IPS-11a (cell line): Measurements from ENCODE around the gene CRYGN.

Experiments
- H3K4me3 ChIP-seq: one replicate; pipeline ENCODE4 v1.5.1; 2013; ENCODE audit warnings: low read depth, low read length, control low read depth

The CRYGN gene

DNA sequence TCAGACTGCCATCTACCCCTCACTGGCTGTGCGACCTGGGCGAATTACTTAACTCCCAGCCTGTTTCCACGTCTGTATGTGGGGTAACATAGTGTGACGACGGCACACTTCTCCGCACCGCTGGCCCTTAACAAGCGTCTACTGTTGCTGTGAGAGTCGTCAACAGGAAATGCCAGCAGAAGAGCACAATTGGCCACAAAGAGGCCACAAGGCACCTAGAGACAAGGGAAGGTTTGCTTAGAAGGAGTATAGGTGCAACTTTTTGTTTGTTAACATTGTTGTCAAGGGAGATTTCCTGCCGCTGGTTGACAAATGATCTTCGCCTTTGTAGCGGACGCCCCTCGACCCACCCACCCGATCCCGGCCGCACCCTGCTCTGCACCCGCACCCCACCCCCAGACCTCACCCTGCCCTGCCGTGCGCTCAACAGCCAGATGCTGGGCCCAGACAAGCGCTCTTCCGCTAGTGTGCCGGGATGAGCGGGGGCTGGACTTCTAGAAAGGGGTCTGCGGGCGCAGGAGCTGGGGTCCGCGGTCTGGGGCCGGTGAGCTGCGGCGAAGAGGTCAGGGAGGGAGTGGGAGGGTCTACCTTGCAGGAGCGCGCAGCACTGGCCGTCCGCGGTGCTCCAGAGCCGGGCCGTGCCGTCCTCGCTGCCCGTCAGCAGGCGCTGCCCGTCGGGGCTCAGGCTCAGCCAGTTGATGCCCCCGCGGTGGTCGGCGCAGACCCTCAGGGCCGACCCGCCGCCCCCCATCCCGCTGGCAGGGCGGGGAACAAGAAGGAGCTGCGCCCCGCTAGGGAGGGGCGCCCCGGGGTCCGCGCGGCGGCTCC lies 30.9 kb downstream of the CRYGN start:
- peak overlapping the region; percentile 77 for H3K4me3 ChIP-seq

DNA sequence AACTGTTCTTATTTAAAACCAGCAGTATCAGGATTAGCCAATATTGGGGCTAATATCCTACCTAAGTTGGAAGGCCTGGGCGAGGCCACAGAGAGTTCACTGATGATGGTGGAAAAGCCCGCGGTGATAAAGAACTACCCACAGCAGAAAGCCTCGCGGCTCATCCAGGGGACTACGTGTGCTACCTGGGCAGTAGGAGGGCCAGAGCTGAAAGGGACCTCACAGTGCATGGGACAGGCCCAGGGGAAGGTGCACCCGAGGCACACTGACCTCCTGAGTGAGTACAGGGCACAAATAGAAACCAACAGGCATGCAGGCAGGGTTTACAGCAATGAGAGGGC lies 31.5 kb downstream of the CRYGN start:
- H3K4me3 ChIP-seq: peak overlapping the region; percentile 41

DNA sequence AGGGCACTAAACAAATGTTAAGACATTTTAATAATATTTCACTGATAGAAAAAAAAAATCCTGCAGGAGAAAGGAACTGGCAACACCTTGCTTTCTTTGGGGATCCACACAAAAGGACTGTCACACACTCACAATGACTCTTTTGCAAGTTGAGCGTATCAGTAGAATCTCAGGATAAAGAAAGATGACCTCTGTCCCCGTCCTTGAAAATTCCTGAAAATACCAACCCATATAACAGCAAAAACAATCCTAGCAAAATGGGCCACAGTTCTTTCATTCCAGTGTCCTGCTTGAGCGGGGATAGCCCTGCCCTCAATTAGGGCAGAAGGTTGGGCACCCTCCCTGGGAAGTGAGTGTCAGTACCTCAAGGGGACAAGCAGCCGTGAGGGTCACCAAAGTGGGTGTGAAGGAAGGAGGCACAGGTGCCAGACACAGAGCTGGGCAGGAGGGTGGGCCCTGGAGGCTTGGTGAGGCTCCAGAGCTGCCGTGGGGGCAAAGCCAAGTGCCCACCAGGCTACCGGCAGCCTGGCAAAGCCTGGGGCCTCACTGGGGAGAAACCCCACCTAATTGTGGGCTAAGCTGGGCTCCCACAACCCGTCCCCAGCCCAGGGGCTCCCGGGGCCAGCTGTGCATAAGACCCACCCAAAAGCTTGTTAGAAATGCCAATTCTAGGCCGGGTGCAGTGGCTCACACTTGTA lies 32.9 kb downstream of the CRYGN start:
- H3K4me3 ChIP-seq: no peak overlapping the region

DNA sequence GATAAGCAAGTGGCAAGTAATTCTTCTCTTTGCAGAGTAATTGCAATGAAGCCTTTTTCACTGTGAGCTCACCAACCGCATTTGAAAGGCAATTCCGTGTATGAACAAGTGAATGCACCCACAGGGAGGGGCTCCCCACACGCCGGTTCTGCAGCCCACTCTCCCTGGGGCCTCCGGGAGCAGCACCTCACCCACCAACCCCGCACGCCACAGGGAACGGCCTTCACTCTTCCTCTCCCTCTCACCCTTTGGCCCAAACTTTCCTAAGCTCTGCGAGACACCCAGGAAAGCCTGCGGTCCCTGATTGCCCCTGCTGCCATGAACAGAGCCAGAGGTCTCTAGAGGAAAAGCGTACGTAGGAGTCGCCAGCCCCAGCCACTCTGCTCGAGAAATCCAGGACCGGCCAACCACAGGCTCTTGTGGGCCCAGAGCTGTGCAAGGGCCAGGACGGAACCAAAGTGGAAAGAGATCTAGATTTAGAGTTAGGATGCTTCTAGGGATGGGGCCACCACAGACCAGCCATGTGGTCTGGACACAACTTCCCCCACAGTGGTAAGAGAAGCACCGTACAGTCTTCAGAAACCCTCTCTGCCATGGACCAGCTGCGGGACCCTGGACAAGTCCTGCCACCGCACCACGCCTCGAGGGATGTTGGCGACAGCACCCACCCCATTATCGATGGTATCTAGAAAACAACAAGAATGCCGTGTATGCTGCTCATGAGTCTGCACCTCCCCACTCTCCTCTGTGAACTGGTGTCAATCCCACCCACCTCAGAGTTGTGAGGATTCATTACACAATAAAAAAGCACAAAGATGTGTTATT lies 33.7 kb downstream of the CRYGN start:
- H3K4me3 ChIP-seq: no peak overlapping the region

DNA sequence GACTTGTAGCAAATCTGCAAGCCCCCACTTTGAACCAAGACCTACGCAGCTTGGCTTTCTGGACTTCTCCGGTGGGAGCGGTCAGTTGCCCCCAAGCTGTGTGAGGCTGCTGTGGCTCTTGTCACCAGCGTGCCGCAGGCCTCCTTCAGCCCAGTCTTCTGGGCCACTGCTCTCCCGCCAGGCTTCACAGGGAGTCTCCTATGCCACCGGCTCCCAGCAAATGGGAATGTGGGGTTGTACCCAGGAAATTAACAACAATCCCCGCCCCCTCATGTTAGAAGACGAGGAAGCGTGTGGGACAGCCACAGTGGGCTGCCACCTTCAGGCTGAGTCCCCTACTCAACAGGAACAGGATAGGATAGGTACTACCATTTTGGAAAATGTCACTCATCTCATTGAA lies 34.4 kb downstream of the CRYGN start:
- H3K4me3 ChIP-seq: no peak overlapping the region

DNA sequence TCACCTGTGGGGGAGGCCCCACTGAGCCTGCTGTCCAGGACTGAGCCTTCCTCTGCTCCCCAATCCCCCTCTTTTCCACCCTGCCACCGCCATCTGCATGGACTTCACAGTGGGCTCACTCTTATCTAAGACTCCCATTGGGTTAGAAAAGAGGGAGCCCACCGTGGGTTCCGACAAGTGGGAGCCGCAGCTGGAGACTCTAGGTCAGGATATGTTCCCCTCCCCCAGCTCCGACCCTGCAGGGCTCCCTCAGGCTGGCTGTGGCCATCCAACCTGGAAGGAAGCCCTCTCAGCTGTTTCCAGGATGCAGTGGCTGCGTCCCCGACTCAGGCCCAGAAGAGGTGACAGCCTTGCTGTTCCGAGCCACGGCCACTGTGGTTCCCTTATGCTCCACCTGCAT lies 34.9 kb downstream of the CRYGN start:
- no peak overlapping the region for H3K4me3 ChIP-seq

DNA sequence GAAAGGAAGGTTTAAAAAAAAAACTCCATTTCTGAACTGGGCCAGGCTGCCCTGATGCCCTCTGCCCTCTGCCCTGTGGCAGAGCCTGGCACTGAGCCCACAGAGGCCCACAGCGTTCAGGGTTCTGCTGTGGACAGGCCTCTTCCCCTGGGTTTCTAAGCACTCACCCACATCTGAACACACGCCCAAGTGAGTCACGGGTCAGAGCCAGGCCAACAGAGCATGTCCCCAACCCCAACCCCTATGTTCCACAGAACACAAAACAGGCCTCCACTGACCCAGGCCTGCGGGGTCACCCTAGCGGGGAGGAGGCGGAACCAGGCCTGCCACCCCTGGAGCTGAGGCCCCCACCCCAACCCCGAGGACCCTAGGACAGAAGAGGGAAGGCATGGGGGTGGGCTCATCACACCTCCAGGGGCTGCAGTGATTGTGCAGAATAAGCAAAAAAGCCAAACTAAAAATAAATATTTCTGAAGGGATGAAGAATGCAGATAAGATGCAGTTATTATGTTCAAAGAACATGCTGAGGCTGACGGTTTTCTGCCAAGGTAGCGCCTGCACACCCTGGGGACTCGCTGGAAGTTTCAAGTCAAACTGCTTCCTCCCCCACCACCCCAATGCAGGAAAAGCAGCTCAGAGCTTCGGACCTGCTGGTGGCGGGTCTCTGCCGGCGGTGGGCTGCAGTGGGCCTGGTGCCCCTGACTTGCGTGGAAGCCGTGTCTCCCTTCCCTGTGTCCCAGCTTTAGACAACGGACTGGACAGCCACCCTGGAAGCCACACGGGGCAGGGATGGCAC lies 35.5 kb downstream of the CRYGN start:
- H3K4me3 ChIP-seq: no peak overlapping the region

DNA sequence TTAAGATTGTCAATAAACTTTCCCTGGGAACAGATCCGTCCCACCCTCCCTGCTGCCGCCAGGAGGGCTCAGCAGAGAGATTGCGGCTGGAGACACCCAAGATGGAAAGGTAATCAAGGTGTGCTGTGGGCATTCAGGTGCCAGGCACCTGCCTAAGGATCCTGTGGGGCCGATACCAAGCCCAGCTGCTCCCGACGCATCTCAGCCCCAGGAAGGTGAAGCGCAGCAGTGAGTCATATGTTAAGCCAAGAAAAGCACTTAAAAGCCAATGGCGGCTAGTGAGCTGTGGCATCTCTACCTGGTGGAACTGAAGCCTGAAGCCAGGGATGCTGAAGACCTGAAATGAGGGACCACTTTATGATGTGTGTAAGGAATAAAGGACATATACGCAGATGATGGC lies 36.2 kb downstream of the CRYGN start:
- H3K4me3 ChIP-seq: no peak overlapping the region

DNA sequence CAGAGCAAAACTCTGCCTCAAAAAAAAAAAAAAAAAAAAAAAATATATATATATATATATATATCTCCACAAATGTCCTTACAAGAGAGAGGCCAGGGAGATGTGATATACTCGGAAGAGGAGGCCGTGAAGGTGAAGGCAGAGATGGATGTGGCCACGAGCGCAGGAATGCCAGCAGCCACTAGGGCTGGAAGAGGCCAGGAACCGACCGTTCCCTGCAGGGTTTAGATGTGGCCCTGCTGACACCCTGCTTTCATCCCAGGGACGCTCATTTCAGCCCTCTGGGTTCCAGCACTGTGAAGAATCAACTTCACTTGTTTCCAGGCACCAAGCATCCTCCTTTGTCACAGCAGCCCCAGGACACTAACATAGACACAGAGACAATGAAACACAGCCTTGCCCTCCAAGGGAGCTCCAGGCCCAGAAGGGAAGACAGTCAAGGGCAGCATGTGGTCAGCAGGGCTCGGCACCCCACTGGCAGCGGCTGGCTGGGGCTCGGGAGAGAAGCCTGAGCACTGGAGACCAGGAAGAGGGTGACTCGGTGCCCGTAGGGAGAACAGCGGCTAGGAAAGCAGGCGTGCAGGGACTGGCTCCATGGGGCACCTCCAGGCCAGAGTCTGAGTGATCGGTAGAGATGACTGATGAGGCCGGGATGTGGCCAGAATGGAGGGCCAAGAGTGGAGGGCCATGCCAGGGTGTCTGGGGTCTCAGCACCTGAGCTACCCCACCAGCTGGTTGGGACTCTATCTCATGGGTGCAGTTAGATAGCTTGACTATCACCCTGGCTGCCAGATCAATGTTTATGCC lies 37.7 kb downstream of the CRYGN start:
- no peak overlapping the region for H3K4me3 ChIP-seq

DNA sequence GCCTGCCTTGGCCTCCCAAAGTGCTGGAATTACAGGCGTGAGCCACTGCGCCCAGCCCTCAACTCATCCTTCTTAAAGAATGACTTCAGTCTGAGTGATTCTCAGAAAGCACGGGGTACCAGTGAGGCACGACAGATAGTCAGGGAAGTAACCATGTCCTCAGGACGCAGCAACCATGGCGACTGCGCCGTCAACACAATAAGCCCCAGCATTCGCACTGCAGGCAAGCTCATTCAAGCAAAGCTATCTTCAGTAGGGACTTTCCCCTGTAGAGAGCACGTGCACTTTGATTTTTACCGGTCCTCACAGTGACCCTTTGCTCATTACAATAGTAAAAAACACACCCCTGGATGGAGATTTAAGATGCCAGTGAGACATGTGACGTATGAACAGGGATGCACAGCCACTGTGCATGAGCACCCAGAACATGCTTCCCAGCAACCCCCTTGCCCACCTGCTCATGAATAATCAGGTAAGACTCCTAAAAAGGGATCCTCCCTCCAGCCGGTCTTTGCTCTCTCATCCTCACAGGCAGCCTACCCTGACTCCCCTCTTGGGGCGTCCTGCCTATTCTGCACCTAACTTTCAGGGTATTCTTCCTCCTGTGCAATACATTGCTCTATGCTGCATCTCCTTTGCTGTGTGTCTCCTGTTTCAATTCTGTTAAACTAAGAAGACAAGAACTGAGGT lies 39.2 kb downstream of the CRYGN start:
- no peak overlapping the region for H3K4me3 ChIP-seq

DNA sequence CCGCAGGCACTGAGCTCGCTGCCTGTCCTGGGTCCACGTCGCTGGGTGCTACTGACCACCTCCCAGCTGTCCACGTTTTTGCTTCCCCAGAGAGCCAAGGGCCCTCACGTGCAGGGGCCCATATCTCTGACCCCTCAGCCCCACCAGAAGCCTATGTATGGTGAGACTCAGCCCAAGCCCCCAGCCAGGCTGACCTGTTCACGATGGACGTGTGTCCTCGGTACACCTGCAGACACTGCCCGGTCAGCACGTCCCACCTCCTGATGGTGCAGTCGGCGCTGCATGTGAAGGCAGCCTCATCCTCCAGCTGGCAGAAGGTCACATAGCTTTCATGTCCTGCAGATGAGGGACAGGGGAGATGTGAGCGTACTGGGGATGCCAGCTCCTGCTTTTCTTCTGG lies 40.0 kb downstream of the CRYGN start:
- H3K4me3 ChIP-seq: no peak overlapping the region

DNA sequence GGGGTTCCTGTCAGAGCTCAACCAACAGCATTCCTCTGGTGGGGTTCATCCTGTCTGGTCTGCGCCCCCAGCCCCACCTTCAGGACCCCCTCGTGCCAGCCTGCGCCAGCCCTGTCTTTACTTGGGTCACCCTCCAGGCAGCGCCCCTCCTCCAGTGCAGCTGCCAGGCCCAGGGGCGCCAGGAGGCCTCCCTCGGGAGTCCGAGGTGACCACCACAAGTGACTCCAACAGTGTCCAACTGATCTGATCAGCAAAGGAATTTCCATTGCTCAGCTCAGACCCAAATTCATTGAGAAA lies 40.7 kb downstream of the CRYGN start:
- no peak overlapping the region for H3K4me3 ChIP-seq

DNA sequence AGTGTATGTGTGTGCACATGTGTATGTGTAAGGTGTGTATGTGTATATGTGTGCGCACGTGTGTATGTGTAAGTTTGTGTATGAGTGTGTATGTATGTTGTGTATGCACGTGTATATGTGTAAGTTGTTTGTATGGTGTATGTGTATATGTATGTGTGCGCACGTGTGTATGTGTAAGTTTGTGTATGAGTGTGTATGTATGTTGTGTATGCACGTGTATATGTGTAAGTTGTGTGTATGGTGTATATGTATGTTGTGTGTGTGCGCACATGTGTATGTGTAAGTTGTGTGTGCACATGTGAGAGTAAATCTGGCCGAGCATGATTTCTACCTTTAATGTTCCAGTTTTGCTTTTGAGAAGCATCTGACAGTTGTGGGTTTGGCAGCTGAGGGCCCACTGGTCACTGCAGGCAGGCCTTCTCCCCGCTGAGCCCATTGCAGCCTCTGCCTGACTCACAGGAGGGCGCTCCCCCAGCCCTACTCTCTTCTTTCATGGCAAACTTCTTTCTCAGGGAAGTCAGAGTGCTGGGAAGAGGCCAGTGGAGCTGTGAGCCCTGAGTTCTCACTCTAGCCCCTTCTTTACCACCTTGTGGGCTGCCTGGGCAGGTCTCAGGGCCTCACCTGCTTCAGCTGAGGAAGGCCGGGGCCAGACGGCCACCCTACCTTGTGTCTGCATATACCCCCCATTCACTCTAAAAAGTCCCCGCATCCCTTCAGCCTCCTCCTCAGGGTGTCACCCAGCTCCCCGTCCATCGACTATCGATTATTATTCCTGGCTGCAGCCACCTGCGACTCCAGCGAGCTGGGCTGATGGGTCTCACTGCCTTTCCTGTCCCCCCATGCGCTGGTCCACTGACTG lies 41.3 kb downstream of the CRYGN start:
- no peak overlapping the region for H3K4me3 ChIP-seq

DNA sequence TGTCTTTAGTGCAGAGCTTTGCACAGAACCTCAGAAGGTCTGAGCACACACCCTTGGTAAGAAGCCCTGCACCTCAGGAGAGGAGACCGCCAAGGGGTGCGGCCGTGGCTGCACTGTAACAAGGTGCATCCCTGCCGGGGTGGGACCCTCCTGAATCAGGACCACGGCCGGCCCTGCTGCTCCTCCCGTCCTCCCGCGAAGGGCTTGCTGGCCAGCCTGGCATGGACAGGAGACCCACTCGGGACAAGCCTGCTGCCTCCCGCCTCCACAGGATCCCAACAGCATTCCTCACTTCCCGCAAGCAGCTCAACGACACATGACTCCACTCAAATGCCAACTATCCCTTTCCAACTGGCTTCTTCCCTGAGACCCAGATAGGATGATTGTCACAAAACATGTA lies 42.9 kb downstream of the CRYGN start:
- H3K4me3 ChIP-seq: no peak overlapping the region

DNA sequence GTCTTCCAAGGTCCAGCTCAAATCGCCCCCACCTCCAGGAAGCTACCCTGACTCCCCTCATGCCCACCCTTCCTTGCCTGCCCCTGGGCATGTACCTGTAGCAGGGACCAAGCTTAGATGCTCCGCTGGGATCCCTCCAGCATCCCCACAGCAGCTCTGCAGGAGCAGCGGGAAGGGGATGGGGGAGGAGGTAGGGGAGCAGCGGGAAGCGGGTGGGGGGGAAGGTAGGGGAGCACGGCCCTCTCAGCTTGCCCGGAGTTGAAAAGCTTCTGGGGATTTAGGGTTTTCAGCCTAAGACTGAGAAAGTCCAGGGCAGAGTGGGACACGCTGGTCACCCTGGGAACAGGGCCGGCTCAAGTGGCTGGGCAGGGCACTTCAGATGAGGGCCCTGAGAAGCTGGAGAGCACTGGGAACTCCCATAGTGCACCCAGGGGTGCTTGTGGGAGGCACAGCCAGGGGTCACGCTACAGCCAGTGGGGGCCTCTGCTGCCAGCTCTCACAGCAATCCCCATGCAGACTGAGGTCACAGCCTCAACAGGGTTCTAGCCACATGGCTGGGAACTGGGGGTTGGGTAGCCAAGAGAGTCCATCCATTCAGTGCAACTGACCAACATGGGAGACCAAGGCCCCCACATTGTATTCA lies 43.5 kb downstream of the CRYGN start:
- H3K4me3 ChIP-seq: no peak overlapping the region

DNA sequence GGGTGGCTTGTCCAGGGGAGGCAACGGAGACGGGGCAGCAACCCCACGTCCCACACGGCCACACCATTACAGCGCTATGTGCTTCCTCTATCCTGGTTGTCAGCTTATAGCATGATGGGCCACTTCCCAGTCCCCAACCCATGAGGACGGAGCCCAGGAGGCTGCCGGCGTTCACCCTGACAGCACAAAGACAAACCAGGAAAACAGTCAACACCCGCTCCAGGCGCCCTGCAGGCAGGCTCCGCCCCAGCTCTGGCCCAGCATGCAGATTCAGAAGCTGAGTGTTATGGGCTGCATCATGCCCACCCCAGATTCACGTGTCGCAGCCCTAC lies 44.9 kb downstream of the CRYGN start:
- no peak overlapping the region for H3K4me3 ChIP-seq

DNA sequence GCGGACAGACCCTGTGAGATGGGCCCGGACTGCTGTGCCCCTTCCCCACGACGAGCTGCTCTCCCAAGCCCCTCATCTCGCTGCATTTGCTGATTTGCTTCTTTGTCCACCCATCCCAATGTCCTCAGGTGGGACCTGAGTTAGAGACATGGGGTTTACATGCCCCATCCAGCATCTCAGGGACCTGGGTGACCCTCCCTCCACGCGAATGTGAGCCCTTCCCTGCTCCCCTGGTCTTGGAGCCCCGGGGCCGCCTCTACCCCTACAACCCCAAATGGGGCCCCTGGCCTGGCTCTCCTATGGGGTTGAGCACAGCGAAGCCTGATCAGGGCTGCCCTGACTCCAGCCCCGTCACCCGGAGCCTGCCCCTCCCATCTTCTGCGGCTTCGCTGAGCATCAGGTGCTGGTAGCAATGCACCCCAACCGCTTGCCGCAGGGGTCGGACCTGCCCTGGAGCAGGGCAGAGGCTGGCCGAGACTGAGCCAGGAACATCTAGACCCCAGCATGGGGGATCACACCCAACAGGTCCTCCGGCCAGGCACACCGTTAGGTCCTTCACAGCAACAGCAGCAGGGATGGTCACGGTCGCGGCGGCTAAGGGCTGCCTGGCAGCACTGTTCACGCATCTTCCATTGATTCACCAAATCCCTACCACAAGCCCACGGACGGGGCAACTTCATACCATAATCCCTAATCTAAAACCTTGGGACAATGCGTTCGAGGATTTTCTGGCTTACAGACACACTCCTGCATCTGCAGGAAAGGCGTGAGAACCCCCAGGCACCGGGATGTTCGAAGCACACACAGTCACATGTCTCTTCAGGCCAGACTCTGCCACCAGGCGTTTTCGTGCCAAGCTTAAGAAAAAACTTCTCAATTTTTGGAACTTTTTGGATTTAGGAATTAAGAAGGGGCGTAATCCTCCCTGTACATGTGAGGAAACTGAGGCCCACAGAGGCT lies 45.6 kb downstream of the CRYGN start:
- no peak overlapping the region for H3K4me3 ChIP-seq
